Erythroblast (primary cell): ENCODE results near the gene MRPS22.

ENCODE experiments used
- GATA1 ChIP-seq: IDR thresholded peaks from 2 replicates; pipeline ENCODE4 v1.6.1; 2011; ENCODE audit warnings: low read depth, mild to moderate bottlenecking, control low read depth, low read length, moderate library complexity
- POLR2A ChIP-seq: IDR thresholded peaks from 2 replicates; pipeline ENCODE4 v1.6.1; 2011; ENCODE audit warnings: mild to moderate bottlenecking, low read length

DNA sequence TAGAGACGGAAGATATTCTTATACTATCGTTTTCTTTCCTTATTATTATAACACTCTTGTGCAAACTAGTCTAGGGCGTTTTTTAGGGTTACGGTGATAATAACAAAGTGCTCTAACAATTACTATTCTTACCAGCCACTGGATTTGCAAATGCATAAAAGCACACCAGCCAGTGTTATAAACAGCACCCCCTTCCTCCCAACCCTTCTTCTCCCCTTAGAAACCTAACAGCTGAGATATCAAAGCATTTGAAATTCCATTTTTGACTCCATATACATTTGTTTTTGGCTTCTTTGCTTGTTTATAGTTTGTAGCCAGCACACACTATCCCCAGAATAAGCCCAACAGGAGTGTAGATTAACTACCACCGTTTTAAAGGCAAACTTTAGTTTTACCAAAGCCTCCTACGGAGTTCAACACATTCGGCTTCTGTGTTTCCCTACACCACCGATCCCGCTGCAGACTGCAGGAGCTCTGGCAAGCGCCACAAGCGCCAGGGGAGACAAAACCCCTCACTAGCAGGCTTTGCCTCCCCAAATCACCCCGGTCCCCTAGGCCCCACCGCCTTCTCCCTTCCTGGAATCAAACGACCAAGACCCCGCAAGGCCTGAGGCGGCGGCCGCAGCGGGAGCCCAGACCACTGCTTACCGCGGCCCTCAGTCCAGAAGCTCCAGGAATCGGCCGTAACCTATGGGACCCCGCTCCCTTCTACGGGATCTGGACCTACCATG lies 45.2 kb downstream of the MRPS22 start:
- TF ChIP-seq POLR2A (no peak), GATA1 (no peak)
